A673 (cell line): ENCODE data around the gene JARID2.

Source experiments
- EZH2 ChIP-seq: fragments of 200-600 bp; sonication (generic); IDR thresholded peaks from 2 replicates; pipeline ENCODE4 v1.6.1; 2017; ENCODE audit warnings: borderline replicate concordance, low read depth, mild to moderate bottlenecking, mixed read lengths, antibody characterized with exemption, low read length; ENCODE audit not compliant: poor library complexity, severe bottlenecking
- TF ChIP-seq, protein P1 (sequence below): fragments of 300-800, 200-600 bp; sonication (generic); conservative IDR thresholded peaks from 2 replicates; pipeline ENCODE4 v1.5.1; 2017; ENCODE audit warnings: low read depth, mild to moderate bottlenecking, antibody characterized with exemption, low read length, moderate library complexity, mixed read lengths

DNA sequence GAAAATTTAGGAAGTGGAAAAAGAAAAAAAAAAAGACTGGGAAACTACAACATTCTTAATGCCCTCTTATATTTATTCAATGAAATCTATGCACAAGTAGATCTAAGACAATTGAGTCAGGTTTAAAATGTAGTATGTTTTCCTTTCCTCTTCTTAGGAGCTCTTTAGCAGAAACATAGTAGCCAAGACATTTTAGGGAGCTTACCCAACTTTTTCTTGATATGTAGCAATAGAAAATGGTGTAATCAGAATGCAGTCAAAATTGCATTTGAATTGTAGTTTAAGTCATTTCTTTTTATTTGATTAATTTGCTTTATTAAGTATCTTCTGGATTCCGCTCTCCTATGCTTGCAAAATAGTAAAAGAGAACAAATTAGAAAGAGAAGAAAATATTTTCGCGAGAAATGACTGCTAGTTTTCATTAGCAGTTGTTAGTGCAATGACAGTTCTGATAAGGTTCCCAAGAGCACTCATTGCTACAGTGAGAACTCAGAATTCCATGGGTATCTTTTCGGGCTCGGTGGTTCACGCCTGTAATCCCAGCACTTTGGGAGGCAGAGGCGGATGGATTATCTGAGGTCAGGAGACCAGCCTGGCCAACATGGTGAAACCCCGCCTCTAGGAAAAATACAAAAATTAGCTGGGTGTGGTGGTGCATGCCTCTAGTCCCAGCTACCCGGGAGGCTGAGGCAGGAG is 52.2 kb downstream of the JARID2 start:
- TF ChIP-seq, protein P1, sequence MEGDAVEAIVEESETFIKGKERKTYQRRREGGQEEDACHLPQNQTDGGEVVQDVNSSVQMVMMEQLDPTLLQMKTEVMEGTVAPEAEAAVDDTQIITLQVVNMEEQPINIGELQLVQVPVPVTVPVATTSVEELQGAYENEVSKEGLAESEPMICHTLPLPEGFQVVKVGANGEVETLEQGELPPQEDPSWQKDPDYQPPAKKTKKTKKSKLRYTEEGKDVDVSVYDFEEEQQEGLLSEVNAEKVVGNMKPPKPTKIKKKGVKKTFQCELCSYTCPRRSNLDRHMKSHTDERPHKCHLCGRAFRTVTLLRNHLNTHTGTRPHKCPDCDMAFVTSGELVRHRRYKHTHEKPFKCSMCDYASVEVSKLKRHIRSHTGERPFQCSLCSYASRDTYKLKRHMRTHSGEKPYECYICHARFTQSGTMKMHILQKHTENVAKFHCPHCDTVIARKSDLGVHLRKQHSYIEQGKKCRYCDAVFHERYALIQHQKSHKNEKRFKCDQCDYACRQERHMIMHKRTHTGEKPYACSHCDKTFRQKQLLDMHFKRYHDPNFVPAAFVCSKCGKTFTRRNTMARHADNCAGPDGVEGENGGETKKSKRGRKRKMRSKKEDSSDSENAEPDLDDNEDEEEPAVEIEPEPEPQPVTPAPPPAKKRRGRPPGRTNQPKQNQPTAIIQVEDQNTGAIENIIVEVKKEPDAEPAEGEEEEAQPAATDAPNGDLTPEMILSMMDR: no peak
- TF ChIP-seq EZH2: no peak
